GM13977 (cell line): Measurements from ENCODE around the gene FARSB.
"Not testable (repeated sequence)": the region's sequence is repeated elsewhere in the genome, so short reads cannot be mapped to it uniquely, and the experiment has no call there.

Source experiments
- DNase-seq: peaks from one replicate; pipeline ENCODE4 v3.0.0; 2012; ENCODE audit warnings: low spot score
- in situ Hi-C: fragments of 300-500 bp; cut with MboI; formaldehyde crosslinking; loops from one replicate; pipeline ENCODE4 v1.12.0; 2022; ENCODE audit warnings: low sequenced_read_pairs, low pct_unique_long_range_greater_than_20kb, mixed read lengths, inconsistent platforms; ENCODE audit not compliant: unreplicated experiment
- TF ChIP-seq, protein P1 (sequence below): IDR thresholded peaks from 2 replicates; pipeline ENCODE4 v1.5.1; 2012; ENCODE audit warnings: mild to moderate bottlenecking, control low read depth; ENCODE audit not compliant: insufficient read depth; ENCODE audit errors: extremely low read depth, missing control alignments

The FARSB gene

DNA sequence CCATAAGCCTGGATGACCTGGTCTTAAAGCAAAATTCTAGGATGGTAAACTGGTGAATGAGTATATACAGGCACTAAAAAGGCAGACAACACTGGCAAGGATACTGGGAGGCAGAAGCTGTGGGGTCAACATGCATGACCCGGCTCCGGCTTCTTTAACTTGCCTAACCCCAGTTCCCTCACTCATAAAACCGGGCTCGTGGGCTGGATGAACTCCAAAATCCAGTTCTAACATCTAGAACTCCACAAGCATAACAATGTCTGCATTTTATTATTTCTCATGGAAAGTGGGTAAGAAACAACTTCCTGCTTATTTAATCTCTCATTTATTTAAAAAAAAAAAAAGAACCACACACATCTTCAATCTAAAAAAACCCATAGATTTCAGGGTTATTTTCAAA, 57.3 kb downstream of the FARSB start:
- in situ Hi-C loops: no loop called here
- TF ChIP-seq, protein P1, sequence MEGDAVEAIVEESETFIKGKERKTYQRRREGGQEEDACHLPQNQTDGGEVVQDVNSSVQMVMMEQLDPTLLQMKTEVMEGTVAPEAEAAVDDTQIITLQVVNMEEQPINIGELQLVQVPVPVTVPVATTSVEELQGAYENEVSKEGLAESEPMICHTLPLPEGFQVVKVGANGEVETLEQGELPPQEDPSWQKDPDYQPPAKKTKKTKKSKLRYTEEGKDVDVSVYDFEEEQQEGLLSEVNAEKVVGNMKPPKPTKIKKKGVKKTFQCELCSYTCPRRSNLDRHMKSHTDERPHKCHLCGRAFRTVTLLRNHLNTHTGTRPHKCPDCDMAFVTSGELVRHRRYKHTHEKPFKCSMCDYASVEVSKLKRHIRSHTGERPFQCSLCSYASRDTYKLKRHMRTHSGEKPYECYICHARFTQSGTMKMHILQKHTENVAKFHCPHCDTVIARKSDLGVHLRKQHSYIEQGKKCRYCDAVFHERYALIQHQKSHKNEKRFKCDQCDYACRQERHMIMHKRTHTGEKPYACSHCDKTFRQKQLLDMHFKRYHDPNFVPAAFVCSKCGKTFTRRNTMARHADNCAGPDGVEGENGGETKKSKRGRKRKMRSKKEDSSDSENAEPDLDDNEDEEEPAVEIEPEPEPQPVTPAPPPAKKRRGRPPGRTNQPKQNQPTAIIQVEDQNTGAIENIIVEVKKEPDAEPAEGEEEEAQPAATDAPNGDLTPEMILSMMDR: no peak
- no peak for DNase-seq

DNA sequence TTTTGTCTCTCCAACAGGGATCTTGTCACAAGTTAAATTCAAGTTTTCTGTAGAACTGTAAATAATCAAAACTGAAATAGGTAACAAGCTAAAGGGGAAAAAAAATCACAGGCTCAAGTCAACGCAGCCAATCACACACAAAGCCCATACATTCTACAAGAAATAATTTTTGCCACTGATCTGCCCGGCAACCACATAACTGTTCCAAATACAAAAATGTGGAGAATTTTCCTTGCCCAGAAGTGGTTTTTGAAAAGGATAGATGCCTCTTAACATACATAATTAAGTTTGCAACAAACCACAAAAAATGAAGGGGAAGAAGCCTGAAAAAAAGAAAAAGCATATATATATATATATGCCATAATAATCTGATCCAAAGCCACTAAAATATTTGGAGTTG, 60.3 kb downstream of the FARSB start:
- TF ChIP-seq, protein P1: no peak
- no peak for DNase-seq
- in situ Hi-C loops: no loop called here

DNA sequence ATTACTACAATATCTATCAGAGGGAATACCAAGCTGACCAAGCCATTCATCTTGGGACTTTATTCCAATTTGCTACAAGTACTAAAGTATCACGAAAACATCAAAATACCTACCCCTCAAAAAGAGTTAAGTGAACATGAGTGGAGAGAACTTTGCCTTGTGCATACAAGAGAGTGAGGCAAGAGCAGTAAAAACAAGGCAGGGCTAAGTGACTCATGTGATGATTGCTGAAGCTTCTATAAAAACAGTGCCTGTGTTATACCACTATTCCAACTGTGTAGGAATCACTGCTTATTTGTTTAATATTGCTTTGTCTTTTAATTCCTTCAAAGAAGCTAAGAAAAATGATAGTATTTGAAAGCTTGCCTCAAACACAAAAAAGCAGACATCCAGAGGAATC, 61.2 kb downstream of the FARSB start:
- in situ Hi-C loops: no loop called here
- DNase-seq: no peak
- TF ChIP-seq, protein P1: no peak

DNA sequence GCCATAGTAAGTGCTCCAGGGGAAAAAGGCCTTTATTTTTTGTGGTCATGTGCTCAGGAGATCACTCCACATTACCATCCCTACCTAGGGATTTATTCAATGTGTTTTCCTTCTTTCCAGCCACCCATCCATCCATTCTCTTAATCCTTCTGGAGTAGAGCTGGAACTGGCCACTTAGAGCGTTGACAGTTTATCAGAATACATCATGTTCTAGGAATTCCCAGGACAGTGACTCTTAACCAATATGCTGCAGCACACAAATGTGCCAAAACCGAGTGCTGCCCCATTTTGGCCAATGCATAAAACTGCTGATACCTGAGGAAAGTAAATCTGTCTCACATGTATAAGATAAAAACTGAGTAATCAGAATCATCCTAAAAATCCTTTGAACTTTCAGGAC, 63.7 kb downstream of the FARSB start:
- DNase-seq: no peak
- in situ Hi-C loops: no loop called here
- TF ChIP-seq, protein P1: no peak

DNA sequence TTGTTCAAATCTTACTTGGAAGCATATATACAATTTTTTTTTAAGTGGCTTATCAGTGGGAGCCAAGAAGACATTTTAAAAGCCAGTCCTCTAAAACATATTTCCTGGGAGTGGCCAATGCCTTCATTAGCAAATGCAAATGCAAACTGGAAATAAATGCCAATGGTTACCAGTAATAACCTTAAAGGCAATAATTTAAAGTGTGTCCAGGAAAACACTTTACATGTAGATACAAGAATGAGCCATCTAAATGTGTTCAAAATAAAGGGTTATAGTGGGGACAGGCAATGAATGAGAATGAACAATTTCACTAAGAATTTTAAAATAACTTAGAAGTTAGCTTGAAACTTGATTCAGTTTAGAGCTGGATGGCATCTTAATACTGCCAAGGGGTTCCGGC, 64.2 kb downstream of the FARSB start:
- TF ChIP-seq, protein P1: no peak
- no peak for DNase-seq
- in situ Hi-C loops: no loop called here

DNA sequence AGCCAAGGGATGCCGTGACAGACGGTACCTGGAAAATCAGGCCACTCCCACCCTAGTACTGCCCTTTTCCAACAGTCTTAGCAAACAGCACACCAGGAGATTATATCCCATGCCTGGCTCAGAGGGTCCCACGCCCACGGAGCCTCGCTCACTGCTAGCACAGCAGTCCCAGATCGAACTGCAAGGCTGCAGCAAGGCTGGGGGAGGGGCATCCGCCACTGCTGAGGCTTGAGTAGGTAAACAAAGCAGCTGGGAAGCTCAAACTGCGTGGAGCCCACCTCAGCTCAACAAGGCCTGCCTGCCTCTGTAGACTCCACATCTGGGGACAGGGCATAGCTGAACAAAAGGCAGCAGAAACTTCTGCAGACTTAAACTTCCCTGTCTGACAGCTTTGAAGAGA, 71.3 kb downstream of the FARSB start:
- in situ Hi-C loops, DNase-seq: not testable (repeated sequence)

DNA sequence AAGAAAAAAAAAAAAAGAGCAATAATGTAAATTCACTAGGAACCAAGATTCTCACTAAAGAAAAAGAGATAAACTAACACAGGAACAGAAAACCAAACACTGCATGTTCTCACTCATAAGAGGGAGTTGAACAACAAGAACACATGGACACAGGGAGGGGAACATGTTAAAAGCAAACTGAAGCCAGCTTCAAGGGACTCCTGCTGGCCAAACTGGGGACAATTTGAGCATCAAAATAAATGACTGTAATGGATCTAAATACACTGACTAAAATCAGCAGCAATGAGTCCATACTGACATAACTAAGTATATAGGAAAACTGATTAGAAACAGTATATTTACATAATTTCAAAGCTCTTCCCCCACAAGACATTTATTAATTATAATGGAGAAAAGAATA, 73.0 kb downstream of the FARSB start:
- TF ChIP-seq, protein P1: peak; percentile 13
- in situ Hi-C loops: no loop called here
- DNase-seq: no peak
